ENCODE results near the gene FOXK2.

DNA sequence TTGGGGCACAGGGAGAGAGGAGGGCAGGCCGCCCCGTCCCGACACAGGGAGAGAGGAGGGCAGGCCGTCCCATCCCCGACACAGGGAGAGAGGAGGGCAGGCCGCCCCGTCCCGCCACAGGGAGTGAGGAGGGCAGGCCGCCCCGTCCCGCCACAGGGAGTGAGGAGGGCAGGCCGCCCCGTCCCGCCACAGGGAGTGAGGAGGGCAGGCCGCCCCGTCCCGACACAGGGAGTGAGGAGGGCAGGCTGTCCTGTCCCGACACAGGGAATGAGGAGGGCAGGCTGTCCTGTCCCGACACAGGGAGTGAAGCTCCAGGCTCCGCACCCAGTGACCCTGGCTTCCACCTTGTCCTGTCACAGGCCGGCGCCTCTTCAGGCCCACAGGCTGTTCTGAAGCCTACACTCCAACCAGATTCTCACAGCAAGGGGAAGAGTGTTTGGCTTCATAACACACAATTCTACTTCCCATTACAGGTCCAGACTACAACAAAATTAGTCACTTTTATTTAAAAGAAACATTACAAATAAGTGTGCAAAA lies 94.6 kb downstream of the FOXK2 start:
- TF ChIP-seq, protein P1, sequence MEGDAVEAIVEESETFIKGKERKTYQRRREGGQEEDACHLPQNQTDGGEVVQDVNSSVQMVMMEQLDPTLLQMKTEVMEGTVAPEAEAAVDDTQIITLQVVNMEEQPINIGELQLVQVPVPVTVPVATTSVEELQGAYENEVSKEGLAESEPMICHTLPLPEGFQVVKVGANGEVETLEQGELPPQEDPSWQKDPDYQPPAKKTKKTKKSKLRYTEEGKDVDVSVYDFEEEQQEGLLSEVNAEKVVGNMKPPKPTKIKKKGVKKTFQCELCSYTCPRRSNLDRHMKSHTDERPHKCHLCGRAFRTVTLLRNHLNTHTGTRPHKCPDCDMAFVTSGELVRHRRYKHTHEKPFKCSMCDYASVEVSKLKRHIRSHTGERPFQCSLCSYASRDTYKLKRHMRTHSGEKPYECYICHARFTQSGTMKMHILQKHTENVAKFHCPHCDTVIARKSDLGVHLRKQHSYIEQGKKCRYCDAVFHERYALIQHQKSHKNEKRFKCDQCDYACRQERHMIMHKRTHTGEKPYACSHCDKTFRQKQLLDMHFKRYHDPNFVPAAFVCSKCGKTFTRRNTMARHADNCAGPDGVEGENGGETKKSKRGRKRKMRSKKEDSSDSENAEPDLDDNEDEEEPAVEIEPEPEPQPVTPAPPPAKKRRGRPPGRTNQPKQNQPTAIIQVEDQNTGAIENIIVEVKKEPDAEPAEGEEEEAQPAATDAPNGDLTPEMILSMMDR (IDR thresholded peaks at IDR 0.05): no peak
- no peak for TF ChIP-seq ZFX (IDR thresholded peaks at IDR 0.05; ENCODE audit: borderline replicate concordance)
